ENCODE measurements around the gene SMIM11. TPM values are rescaled to one million over a fixed set of nuclear protein-coding genes. Genes with fewer than 3 reads are reported as not detected.
A peak's percentile ranks its signal among the peaks of the same experiment; 100 is the strongest.

SMIM11 gene
- total and polyA plus RNA-seq, 2 of the 8 experiments (the other 6 are each of a cell fraction or from before 2014, with no cell fraction given): 1.0 to 3.2 TPM

DNA sequence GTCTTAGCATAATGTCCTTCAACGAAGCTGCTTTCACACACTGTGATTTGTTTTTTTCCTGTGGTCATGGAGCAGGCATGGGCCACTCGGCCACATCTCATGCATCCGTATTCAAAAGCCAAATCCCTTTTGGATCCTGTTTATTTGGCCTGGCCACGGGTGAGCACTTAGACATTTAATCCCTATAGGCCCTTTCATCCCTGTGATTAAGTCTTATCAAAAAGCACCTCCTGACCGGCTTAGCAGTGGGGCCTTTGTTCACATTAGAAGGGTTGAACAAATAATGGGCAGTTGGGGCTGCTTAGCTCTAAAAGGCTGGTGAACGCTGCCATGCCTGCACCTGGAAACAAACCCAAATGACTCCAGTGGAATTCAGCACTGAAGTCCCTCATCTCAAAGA is 9.5 kb upstream of the SMIM11 start:
- 90% methylated on average over 6 of the region's 6 CpGs; no CpG with 5 or more reads in 1 of the 2 experiments for WGBS, 2 experiments (ENCODE audit: extremely low coverage in 1 of 2, insufficient coverage in 1 of 2, insufficient read length in 1 of 2, insufficient replicate concordance in 2 of 2, low coverage in 1 of 2, low lambda C conversion rate in 2 of 2, missing lambda C conversion rate in 1 of 2)
- no peaks in the 10 kb centered on the region for H3K79me1 ChIP-seq (ENCODE audit: low read depth, low read length)
- no peak overlapping the region for H3K23ac ChIP-seq (ENCODE audit: insufficient read length)
- H3K4me2 ChIP-seq (ENCODE audit: insufficient read depth in 1 of 2, low read depth in 2 of 2, low read length in 2 of 2): no peak overlapping the region
- no peaks in the 10 kb centered on the region for H4K20me1 ChIP-seq (replicated peaks in 1 of 2; ENCODE audit: control insufficient read depth in 1 of 2, insufficient read depth in 2 of 2, low read length in 2 of 2)
- peaks cover 0 to 3% (median 0%) of the 10 kb centered on the region in 4 experiments; a peak in 2 of 7 replicates for H3K4me1 ChIP-seq (replicated peaks in 1 of 4; ENCODE audit: control insufficient read depth in 3 of 4, insufficient read depth in 4 of 4, low read length in 3 of 4)
- no peak overlapping the region for H2BK20ac ChIP-seq (ENCODE audit: low read length)
- no peak overlapping the region for H2AFZ ChIP-seq (ENCODE audit: low read length)
- H4K91ac ChIP-seq (replicated peaks; ENCODE audit: insufficient read length, low read length): no peak overlapping the region
- POLR2A ChIA-PET (ENCODE audit: partially characterized antibody): no interaction called here
- H3K36me3 ChIP-seq (ENCODE audit: control insufficient read depth in 2 of 4, insufficient read depth in 4 of 4, low read length in 3 of 4): no peaks in the 10 kb centered on the region
- no peak overlapping the region for H2BK15ac ChIP-seq (ENCODE audit: low read length)
- no peak for TF ChIP-seq PHF8 (conservative IDR thresholded peaks at IDR 0.05; ENCODE audit: low read depth, low read length)
- H3K14ac ChIP-seq (ENCODE audit: insufficient read length): no peak overlapping the region
- H3K4ac ChIP-seq (replicated peaks; ENCODE audit: insufficient read length, low read depth, low read length): no peak overlapping the region
- no peak overlapping the region for H2BK5ac ChIP-seq (ENCODE audit: low read depth, low read length)
- H3K23me2 ChIP-seq (ENCODE audit: low read depth, low read length): no peaks in the 10 kb centered on the region
- no peak overlapping the region for H3K27ac ChIP-seq (ENCODE audit: low read depth, low read length)
- H3K4me3 ChIP-seq (ENCODE audit: extremely low read depth in 1 of 4, insufficient read depth in 2 of 4, low read depth in 3 of 4, low read length in 4 of 4): no peak overlapping the region
- H2BK12ac ChIP-seq (ENCODE audit: low read depth, low read length): no peak overlapping the region
- no peak overlapping the region for H4K8ac ChIP-seq (ENCODE audit: extremely low read depth, insufficient read depth, low read length)
- H3K9me3 ChIP-seq (ENCODE audit: insufficient read depth in 2 of 2, low read depth in 1 of 2, low read length in 1 of 2): no peaks in the 10 kb centered on the region
- no peak for FAIRE-seq
- CTCF ChIA-PET (ENCODE audit: partially characterized antibody): interaction anchor here (0.9 to 2.1 kb wide), 3 partner anchors 17 to 266 kb away, joined by 3 to 9 read pairs (median 4); no protein-coding TSS in a partner anchor
- H3K18ac ChIP-seq (ENCODE audit: extremely low read depth, low read length): no peak overlapping the region
- no peaks in the 10 kb centered on the region; a peak in 1 of 7 replicates for H3K27me3 ChIP-seq (replicated peaks in 1 of 4; ENCODE audit: control insufficient read depth in 3 of 4, extremely low read depth in 1 of 4, insufficient read depth in 3 of 4, low read length in 3 of 4)
- H2BK120ac ChIP-seq (replicated peaks; ENCODE audit: low read depth, low read length): no peak overlapping the region
- H2AK5ac ChIP-seq (ENCODE audit: low read depth, low read length): no peak overlapping the region
- no peak overlapping the region for H3K9ac ChIP-seq (replicated peaks in 1 of 4; ENCODE audit: extremely low read depth in 1 of 4, low read depth in 3 of 4, low read length in 3 of 4)
- no peak overlapping the region for H3K56ac ChIP-seq (replicated peaks; ENCODE audit: insufficient read length, low read depth, low read length)
- no peak overlapping the region for H4K5ac ChIP-seq (ENCODE audit: insufficient read length, low read depth, low read length)
- peak in 1 of 2 experiments; percentile 24 for DNase-seq (ENCODE audit: low read depth in 1 of 2, low spot score in 2 of 2)
- H3K79me2 ChIP-seq (ENCODE audit: control insufficient read depth in 1 of 2, insufficient read depth in 2 of 2, low read length in 2 of 2): no peaks in the 10 kb centered on the region

All from H1 (cell line).